Measurements from ENCODE around the gene MC1R. TPM values are rescaled to one million over a fixed set of nuclear protein-coding genes. Genes with fewer than 3 reads are reported as not detected.

Gene MC1R
- total RNA-seq, 1 experiment from 2014 or later = 12.2 TPM

- ChIA-PET RAD21 (ENCODE audit: low non-redundant PET in 1 of 2, low total read pairs in 2 of 2, uncharacterized antibody in 2 of 2, unreplicated experiment in 2 of 2) (interaction anchor here (0.5 to 0.7 kb wide), 2 partner anchors 106 to 232 kb away, joined by 3 to 6 read pairs; no protein-coding TSS in a partner anchor), POLR2A (interaction anchor here (0.9 to 3.5 kb wide), 18 partner anchors 9 to 266 kb away, joined by 3 to 22 read pairs (median 5); partner anchors contain the start of genes CHMP1A, DEF8, SPATA2L and TCF25), CTCF (interaction anchor here (1.4 to 5.1 kb wide), 5 partner anchors 13 to 223 kb away, joined by 3 to 57 read pairs (median 4); partner anchors contain the start of genes DEF8 and TCF25)
- no peaks in the 10 kb centered on the region for H3K9me3 ChIP-seq (ENCODE audit: control insufficient read depth in 1 of 2, insufficient read depth in 1 of 2, low read depth in 1 of 2, low read length in 2 of 2)
- no peaks in the 10 kb centered on the region for H3K9me2 ChIP-seq (ENCODE audit: insufficient read depth)
- H3K27me3 ChIP-seq (ENCODE audit: insufficient read depth, low read length) = no peaks in the 10 kb centered on the region
- DNase-seq (ENCODE audit: low read depth, low spot score) (peak; percentile 56), ATAC-seq (peak; percentile 59)
- H3K36me3 ChIP-seq (ENCODE audit: control insufficient read depth in 1 of 2, insufficient read depth in 2 of 2, low read length in 2 of 2) = peaks cover 6 to 9% of the 10 kb centered on the region in 2 experiments; a peak in 3 of 4 replicates
- intact Hi-C loops (cut with micrococcal nuclease) = loop anchor here (5.0 kb wide), 1 partner anchor 51 kb away; the partner anchor contains the start of gene TCF25
- H3K4me2 ChIP-seq (ENCODE audit: low read length) = peak within 1 kb of the TSS; percentile 79
- peaks cover 8% of the 10 kb centered on the region; the same call in 1 of the 2 replicates for H4K20me1 ChIP-seq (ENCODE audit: insufficient read depth)
- peak within 1 kb of the TSS; percentile 74 to 91 for H3K4me3 ChIP-seq (replicated peaks in 1 of 2; ENCODE audit: low read depth in 1 of 2, low read length in 2 of 2)
- H3K27ac ChIP-seq (ENCODE audit: low read depth, low read length) = peak within 1 kb of the TSS; percentile 100
- H3K9ac ChIP-seq (ENCODE audit: low read length) = peak within 1 kb of the TSS; percentile 74
- TF ChIP-seq POLR2A (IDR thresholded peaks at IDR 0.05; ENCODE audit: borderline replicate concordance, extremely low read depth, insufficient read depth, insufficient read length) = peak; percentile 99
- no peak for TF ChIP-seq SIN3A (IDR thresholded peaks at IDR 0.05; ENCODE audit: low read depth)
- no peak for TF ChIP-seq EZH2 (IDR thresholded peaks at IDR 0.05)
- peak; percentile 72; the same call in 1 of the 2 replicates for TF ChIP-seq ZFX (IDR thresholded peaks at IDR 0.05)
- peak; percentile 100 for TF ChIP-seq POLR2AphosphoS5 (IDR thresholded peaks at IDR 0.05; ENCODE audit: low read depth, low read length)
- TF ChIP-seq CTCF (IDR thresholded peaks at IDR 0.05 in 2 of 3, conservative IDR thresholded peaks at IDR 0.05 in 1 of 3; ENCODE audit: borderline replicate concordance in 1 of 3, insufficient read depth in 1 of 3, low read depth in 2 of 3, low read length in 2 of 3) = peak in 2 of 3 experiments; percentile 16 to 17; a peak in 2 of 6 replicates
- TF ChIP-seq FOSL1 (IDR thresholded peaks at IDR 0.05; ENCODE audit: low read depth) = no peak
- peak; percentile 92 for TF ChIP-seq TCF7L2 (IDR thresholded peaks at IDR 0.05; ENCODE audit: borderline replicate concordance, extremely low read depth, insufficient read depth, insufficient read length)
- no TSS peak for BruUV-seq (replicated peaks)
- H3K4me1 ChIP-seq (ENCODE audit: control insufficient read depth in 1 of 2, insufficient read depth in 2 of 2, low read length in 2 of 2) = peaks cover 39 to 76% of the 10 kb centered on the region in 2 experiments
- H2AFZ ChIP-seq (ENCODE audit: low read depth, low read length, poor library complexity, severe bottlenecking) = no peak within 1 kb of the TSS
- H3K79me2 ChIP-seq (ENCODE audit: insufficient read depth, low read length) = peaks cover 48% of the 10 kb centered on the region
These were observed 4.4 kb downstream of the MC1R start, which contains the start of gene TUBB3 for GRCh38 chr16:89922884-89923639. Gene TUBB3 (plus strand): TSS chr16:89923342. CDS start chr16:89923402, 60 bp downstream.
